Psoas muscle (tissue), 8 donors: ENCODE measurements around the gene ABCC1. TPM values are rescaled to one million over a fixed set of nuclear protein-coding genes. Genes with fewer than 3 reads are reported as not detected.
A peak's percentile ranks its signal among the peaks of the same experiment; 100 is the strongest.
"Not testable (repeated sequence)": the region's sequence is repeated elsewhere in the genome, so short reads cannot be mapped to it uniquely, and the experiment has no call there.

Source experiments
- ATAC-seq, 4 donors: fragments of 200-7000 bp; cut with Tn5 transposase; one replicate each; pipeline ENCODE4 v1.9.1; 2020; ENCODE audit warnings: moderate library complexity in 3 of 4, mild to moderate bottlenecking in 2 of 4
- DNase-seq, 2 donors: peaks; one replicate each; pipeline ENCODE4 v3.0.0-alpha.2; 2020
- H3K27ac ChIP-seq: fragments of 200-600 bp; one replicate; pipeline ENCODE4 v1.8.0; 2022
- H3K27me3 ChIP-seq, 3 donors: fragments of 200-600 bp in 1 of 3; one replicate each; pipeline versions ENCODE4 v1.6.1 to v1.8.0; 2013 to 2022; ENCODE audit warnings: low read length in 2 of 3, mild to moderate bottlenecking in 2 of 3, moderate library complexity in 1 of 3; ENCODE audit not compliant: insufficient read depth in 3 of 3
- H3K36me3 ChIP-seq, 2 donors: fragments of 200-600 bp in 1 of 2; one replicate each; pipeline versions ENCODE4 v1.6.1 to v1.8.0; 2013 to 2022; ENCODE audit warnings: low read depth in 1 of 2, mild to moderate bottlenecking in 1 of 2, moderate library complexity in 1 of 2; ENCODE audit not compliant: insufficient read depth in 1 of 2
- H3K4me1 ChIP-seq: fragments of 200-600 bp; one replicate; pipeline ENCODE4 v1.8.0; 2022
- H3K4me3 ChIP-seq: fragments of 200-600 bp; one replicate; pipeline ENCODE4 v1.8.0; 2022; ENCODE audit warnings: mild to moderate bottlenecking
- H3K9me3 ChIP-seq: fragments of 200-600 bp; one replicate; pipeline ENCODE4 v1.8.0; 2022
- WGBS, 3 donors: extraction: QIAGEN DNeasy Blood & Tissue Kit; methylation state at CpG; one replicate each; pipeline versions ENCODE4 v1.1.6 to v1.1.7; 2013; 5-methylcytosine and 5-hydroxymethylcytosine counted together
- intact Hi-C, 2 donors: fragments of 100-400 bp; cut with DNase I; formaldehyde crosslinking; loops; one replicate each; pipeline versions ENCODE4 v1.11.0 to v1.14.2; 2022
- polyA plus RNA-seq, 3 donors: library from polyadenylated mRNA; stranded (reverse); fragments of 200-250 nt; gene quantifications; one replicate each; pipeline ENCODE4 v1.2.3, GENCODE V29; 2013
- total RNA-seq, 4 donors: library from RNA; stranded (reverse); fragmentation: NEBNext Ultra II Directional in 2 of 4; extraction: Animal tissue kit (Norgen Biotek cat#: 25700) in 2 of 4; gene quantifications; one replicate each; pipeline versions ENCODE4 v1.2.1 to v1.2.4, GENCODE V29; 2021 to 2023
- TF ChIP-seq, protein P1 (sequence below): fragments of 200-600 bp; IDR thresholded peaks from one replicate; pipeline ENCODE4 v1.8.0; 2022; ENCODE audit warnings: antibody characterized with exemption
- donor health status: healthy with polysubstance abuse.
- donor health status: DM: no; HTN: no; CAD: no; lungs with moderate emphysema.
- donor health status: Bipolar disorder and iron deficiency.
- donor health status: healthy.
- donor health status: DM: yes; HTN: yes; CAD: no.
- donor health status: DM: no; HTN: no; CAD: no.
- donor health status: DM: no; HTN: no; CAD: no.
- donor health status: DM: yes; HTN: yes; CAD: no.

Gene ABCC1
- total and polyA plus RNA-seq, 7 donors, result 7.4 to 36.5 (median 20.5) TPM

DNA sequence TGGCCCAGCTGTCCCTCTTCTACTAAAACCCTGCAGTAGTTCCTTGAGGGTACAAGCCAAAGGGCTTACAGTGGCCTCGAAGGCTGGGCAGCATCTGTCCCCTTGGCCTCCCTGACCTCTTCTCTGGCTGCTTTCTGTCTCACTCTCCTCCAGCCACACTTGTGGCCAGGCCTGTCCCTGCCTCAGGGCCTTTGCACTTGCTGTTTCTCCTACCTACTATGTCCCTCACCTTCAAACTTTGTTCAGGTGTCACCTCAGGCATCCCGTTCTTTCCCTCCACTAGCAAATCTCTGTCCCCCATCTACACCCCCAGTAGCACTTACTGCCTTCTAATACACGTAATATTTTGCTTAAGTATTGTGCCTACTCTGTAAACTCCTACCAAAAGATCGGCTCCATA, 6.0 kb downstream of the ABCC1 start:
- intact Hi-C loops, result loop anchor here in 1 of 2 donors (10.0 kb wide), 1 partner anchor 69 kb away; no protein-coding TSS in a partner anchor
- no peaks in the 10 kb centered on the region for H3K36me3 ChIP-seq
- no peak overlapping the region for H3K4me3 ChIP-seq
- TF ChIP-seq, protein P1, sequence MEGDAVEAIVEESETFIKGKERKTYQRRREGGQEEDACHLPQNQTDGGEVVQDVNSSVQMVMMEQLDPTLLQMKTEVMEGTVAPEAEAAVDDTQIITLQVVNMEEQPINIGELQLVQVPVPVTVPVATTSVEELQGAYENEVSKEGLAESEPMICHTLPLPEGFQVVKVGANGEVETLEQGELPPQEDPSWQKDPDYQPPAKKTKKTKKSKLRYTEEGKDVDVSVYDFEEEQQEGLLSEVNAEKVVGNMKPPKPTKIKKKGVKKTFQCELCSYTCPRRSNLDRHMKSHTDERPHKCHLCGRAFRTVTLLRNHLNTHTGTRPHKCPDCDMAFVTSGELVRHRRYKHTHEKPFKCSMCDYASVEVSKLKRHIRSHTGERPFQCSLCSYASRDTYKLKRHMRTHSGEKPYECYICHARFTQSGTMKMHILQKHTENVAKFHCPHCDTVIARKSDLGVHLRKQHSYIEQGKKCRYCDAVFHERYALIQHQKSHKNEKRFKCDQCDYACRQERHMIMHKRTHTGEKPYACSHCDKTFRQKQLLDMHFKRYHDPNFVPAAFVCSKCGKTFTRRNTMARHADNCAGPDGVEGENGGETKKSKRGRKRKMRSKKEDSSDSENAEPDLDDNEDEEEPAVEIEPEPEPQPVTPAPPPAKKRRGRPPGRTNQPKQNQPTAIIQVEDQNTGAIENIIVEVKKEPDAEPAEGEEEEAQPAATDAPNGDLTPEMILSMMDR, result no peak
- ATAC-seq, result no peak
- no peaks in the 10 kb centered on the region for H3K27me3 ChIP-seq
- H3K9me3 ChIP-seq, result no peaks in the 10 kb centered on the region
- peak overlapping the region; percentile 10 for H3K27ac ChIP-seq
- peaks cover 38% of the 10 kb centered on the region for H3K4me1 ChIP-seq
- no peak for DNase-seq
- WGBS, 3 donors, result 74 to 81% (median 75%) methylated on average over 4 of the region's 4 CpGs

DNA sequence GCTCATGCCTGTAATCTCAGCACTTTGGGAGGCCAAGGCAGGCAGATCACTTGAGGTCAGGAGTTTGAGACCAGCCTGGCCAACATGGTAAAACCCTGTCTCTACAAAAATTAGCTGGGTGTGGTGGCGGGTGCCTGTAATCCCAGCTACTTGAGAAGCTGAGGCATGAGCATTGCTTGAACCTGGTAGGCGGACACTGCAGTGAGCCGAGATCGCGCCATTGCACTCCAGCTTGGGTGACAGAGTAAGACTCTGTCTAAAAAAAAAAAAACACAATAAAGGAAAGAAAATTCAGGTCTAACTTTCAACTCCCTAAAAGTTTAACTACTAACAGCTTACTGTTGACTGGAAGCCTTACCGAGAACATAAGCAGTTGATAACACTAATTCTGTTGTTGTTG, 6.7 kb downstream of the ABCC1 start:
- intact Hi-C loops, result loop anchor here in 1 of 2 donors (10.0 kb wide), 1 partner anchor 69 kb away; no protein-coding TSS in a partner anchor
- H3K4me3 ChIP-seq, H3K9me3 ChIP-seq, H3K27me3 ChIP-seq, ATAC-seq, H3K27ac ChIP-seq, DNase-seq, H3K36me3 ChIP-seq: not testable (repeated sequence)
- H3K4me1 ChIP-seq, result peaks cover 34% of the 10 kb centered on the region
- 96 to 97% (median 96%) methylated on average over 6 of the region's 6 CpGs for WGBS, 3 donors

DNA sequence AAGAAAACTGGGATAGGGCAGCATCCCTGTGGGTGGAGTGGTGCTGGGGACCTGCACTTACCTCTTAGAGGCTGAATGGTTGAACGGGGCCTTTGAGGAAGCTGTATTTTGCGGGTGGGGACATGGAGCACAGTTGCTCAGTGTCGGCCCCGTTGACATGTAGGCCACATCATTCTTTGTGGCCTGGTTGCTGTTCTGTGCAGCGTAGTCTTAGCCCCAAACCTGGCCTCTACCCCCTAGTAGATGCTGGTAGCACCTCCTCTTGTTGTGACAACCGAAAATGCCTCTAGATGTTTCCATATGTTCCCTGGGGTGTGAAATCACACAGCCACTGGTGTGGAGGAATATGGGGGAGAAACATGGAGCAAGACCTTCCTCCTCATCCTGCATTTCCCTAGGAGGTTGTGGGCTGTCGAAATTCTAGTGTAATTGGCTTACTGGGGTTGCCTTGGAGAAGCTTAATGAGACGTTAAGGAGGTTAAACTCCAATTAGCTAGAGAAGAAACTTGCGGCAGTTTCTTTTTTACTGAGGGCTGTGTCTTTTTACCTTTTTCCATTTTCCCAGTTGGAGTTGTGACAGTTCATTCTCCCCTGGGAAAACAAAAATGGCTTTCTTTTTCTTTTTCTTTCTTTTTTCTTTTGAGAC, 9.4 kb downstream of the ABCC1 start:
- peak overlapping the region; percentile 16 for H3K27ac ChIP-seq
- intact Hi-C loops, result loop anchor here in 1 of 2 donors (10.0 kb wide), 1 partner anchor 66 kb away; no protein-coding TSS in a partner anchor
- H3K4me3 ChIP-seq, result no peak overlapping the region

DNA sequence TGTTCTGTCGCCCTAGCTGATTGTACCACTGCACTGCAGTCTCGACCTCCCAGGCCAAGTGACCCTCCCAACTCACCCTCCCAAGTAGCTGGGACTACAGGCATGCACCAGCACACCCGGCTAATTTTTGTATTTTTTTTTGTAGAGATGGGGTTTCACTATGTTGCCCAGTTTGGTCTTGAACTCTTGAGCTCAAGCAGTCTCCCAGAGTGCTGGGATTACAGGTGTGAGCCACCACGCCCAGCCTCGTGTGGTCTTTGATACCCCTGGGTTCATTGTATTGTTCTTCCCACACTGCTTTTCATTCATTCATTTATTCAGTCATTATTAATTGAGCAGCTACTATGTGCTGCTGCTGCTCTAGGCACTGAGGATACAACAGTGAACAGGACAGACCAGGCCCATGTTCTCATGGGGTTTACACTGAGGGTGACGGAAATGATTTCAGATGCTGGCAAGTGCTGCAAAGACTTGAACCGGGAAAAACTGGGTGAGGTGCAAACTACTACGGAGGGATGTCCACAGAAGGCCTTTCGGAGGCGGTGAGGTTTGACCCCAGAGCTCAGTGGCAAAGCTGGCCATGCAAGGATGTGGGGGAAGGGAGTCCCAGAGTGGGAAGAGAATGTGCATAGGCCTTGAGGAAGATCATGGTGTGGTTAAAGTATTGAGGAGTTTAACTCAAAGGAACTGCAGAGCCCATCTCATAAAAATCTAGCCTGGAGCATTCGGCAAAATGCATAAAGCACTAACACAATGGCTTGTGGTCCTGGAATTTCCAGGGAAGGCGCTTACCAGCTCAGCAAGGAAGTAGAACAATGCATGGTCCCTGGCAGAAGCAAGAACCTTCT, 10.9 kb downstream of the ABCC1 start:
- Histone ChIP-seq H3K27ac (peak overlapping the region; percentile 5), H3K9me3 (no peaks in the 10 kb centered on the region), H3K4me3 (no peak overlapping the region), H3K36me3 (no peaks in the 10 kb centered on the region), H3K27me3 (no peaks in the 10 kb centered on the region), H3K4me1 (peaks cover 43% of the 10 kb centered on the region)
- DNase-seq (no peak), ATAC-seq (no peak)
- WGBS, 3 donors, result 82 to 88% (median 85%) methylated on average over 12 of the region's 12 CpGs
- TF ChIP-seq, protein P1, result no peak
- intact Hi-C loops, result no loop called here

More for the DNA sequence above, 9.4 kb downstream of the ABCC1 start:
- peaks cover 40% of the 10 kb centered on the region for H3K4me1 ChIP-seq
- DNase-seq, result no peak
- 81 to 91% (median 86%) methylated on average over 9 of the region's 9 CpGs for WGBS, 3 donors
- H3K36me3 ChIP-seq, result no peaks in the 10 kb centered on the region
- no peaks in the 10 kb centered on the region for H3K9me3 ChIP-seq
- TF ChIP-seq, protein P1, result no peak
- H3K27me3 ChIP-seq, result no peaks in the 10 kb centered on the region
- ATAC-seq, result no peak

DNA sequence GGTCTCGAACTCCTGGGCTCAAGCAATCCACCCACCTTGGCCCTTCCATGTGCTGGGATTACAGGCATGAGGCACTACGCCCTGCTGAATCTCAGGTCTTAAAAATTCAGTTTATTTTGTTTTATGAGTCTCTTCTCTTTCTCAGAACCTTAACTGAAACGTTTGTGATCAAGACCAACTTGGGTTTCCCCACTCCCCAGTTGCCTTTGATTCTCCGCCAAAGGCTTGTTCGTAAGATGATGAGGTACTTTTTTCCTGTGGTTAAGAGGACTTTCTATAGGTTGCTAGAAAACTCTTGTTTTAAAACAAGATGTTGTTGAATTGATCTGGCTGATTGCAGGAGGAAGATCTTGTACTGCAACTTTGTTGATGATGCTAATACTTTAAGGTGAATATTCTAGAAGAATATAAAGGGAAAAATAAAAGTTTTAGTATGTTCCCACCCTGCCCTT, 11.7 kb downstream of the ABCC1 start:
- Histone ChIP-seq H3K36me3 (no peaks in the 10 kb centered on the region), H3K4me1 (peaks cover 48% of the 10 kb centered on the region), H3K4me3 (no peak overlapping the region), H3K27ac (peak overlapping the region; percentile 5), H3K9me3 (no peaks in the 10 kb centered on the region), H3K27me3 (no peaks in the 10 kb centered on the region)
- intact Hi-C loops, result no loop called here
- DNase-seq (no peak), ATAC-seq (no peak)
- WGBS, 3 donors, result 61 to 64% (median 63%) methylated on average over 5 of the region's 5 CpGs
- TF ChIP-seq, protein P1, result no peak
